GM12874 (cell line): ENCODE data around the gene KCNIP3.

ENCODE experiments used
- TF ChIP-seq, protein P1 (sequence below): IDR thresholded peaks from 2 replicates; pipeline ENCODE4 v1.5.1; 2011; ENCODE audit warnings: low read depth, mild to moderate bottlenecking, control low read depth, low read length, moderate library complexity; ENCODE audit not compliant: insufficient read depth

Gene KCNIP3

DNA sequence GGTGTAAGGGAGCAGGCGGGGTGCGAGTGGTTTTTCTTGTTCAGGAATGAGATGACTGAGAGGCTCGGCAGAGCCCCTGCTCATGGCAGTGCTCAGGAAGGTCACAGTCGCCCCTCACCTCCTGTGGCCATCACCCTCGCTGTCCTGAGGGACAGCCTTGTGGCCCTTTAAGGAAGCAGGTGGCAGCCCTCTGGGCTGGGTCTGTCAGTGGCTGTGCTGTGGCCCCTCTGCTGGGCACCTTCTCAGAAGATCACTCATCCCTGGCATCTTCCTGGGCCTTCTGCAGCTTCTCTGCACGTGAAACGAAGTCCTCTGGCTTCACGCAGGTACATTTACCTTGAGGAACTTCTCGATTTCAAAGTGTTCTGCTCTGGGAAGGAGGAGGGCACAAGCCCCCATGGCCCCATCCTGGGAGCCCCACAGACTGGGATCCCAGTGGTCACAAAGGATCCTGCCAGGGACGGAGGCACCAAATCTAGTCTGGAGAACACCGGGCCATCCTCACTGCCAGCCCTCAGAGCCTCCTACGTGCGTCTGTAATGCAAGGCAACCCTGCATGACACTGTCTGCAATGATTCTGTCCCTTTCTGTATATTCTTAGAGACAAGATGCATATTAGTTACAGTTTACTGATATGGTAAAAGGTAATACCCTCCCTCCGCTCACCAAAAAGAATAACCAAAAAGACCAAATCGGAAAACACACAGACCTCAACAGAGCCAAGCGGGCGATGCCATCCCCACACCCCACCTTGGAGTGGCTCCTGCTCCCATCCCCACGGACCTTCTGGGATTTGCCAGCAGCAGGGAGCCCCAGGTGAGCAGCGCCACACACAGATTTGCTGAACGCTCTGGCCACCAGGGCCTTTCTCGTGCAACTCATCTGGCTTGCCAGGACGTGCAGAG, 79.4 kb downstream of the KCNIP3 start:
- TF ChIP-seq, protein P1, sequence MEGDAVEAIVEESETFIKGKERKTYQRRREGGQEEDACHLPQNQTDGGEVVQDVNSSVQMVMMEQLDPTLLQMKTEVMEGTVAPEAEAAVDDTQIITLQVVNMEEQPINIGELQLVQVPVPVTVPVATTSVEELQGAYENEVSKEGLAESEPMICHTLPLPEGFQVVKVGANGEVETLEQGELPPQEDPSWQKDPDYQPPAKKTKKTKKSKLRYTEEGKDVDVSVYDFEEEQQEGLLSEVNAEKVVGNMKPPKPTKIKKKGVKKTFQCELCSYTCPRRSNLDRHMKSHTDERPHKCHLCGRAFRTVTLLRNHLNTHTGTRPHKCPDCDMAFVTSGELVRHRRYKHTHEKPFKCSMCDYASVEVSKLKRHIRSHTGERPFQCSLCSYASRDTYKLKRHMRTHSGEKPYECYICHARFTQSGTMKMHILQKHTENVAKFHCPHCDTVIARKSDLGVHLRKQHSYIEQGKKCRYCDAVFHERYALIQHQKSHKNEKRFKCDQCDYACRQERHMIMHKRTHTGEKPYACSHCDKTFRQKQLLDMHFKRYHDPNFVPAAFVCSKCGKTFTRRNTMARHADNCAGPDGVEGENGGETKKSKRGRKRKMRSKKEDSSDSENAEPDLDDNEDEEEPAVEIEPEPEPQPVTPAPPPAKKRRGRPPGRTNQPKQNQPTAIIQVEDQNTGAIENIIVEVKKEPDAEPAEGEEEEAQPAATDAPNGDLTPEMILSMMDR, result no peak

DNA sequence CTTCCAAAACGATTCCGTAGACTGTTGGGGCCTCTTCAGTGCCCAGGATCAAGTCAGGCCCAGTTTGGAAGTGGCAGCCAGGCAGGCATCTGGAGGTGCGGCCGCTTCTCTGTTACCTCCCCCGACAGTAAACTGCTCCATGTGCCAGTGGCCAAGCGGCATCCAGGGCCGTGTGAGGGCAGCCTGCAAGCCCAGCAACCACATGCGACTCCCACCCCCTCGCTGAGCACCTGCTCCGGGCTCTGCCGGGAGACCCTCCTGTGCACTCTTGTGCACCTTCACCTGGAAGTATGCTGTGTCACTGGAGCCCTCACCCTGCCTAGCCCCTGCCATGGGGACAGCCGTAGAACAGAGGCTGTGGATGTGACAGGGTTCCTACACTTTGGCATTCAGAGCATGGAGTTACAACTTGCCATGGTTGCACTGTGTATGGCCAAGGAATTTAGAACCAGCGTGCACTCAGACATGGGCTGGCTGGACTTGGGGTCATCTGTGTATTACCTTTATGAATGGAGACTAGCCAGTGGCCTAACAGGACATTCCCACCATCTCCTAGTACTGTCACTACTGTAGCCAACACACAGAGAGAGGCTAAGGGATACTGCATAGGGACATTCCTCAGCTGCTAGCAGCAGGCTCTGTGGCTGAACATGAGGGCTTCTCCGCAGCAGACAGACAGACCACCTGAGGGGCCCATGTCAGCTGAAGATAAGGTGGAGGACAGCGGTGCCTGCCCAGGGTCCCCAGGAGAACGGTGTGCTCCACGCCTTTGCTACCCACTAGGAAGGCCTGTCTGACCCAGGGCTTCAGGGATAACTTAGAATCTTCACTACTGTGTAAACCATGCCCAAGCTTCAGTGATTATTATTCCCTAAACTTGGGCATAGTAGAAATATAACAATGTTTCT, 80.3 kb downstream of the KCNIP3 start:
- TF ChIP-seq, protein P1, result no peak

DNA sequence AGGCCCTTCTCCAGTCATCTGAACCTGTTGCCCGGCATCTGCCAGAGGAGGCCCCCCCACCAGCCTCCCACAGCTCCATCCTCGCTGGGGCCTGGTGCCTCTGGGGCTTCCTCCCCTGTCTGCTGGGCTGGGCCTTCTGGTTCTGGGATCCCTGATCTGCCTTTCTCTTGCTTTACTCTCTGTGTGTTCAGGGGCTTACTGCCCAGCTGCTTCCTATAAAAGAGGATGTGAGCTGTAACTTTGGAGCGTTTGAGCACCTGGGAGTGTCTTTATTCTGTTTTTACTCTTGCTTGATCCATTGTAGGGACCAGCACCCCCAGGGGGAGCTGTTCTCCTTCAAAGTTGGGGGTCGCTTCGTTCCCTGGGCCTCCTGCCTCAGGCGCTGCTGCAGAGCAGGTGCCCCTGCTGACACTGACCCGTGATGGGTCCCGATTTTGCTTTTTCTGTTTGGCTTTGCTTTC, 82.3 kb downstream of the KCNIP3 start:
- TF ChIP-seq, protein P1, result peak; percentile 35

DNA sequence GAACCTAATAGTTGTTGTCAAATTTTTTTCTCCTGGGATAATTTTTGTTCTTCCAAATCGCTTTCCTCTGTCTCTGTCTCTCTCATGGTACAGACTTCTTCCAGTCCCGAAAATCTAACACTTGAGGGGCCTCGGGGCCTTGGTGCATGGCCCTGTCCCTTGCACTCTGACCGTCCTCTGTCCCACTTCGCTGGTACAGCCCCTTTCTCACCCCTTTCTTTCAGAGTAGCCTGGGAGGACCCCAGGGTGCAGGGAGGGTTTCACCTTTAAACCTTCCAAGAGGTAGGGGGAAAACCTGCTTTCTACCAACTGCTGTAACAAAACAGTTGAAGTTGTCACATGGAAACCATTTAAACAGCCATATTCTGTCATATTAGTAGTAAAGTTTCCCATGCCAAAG, 83.1 kb downstream of the KCNIP3 start:
- TF ChIP-seq, protein P1, result no peak

DNA sequence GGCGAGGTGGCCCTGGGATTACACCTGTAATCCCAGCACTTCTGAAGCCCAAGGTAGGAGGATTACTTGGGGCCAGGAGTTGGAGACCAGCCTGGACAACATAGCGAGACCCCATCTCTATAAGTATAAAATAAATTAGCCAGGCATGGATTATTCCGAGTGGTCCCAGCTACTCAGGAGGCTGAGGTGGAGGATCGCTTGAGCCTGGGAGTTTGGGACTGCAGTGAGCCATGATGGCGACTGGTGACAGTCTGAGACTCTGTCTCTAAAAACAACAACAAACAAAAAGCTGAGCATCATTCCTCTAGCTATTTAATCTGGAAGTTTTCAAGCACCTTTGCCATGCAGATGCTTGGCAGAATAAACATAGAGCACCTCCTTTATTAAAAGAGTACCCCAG, 83.6 kb downstream of the KCNIP3 start:
- TF ChIP-seq, protein P1, result no peak

- TF ChIP-seq, protein P1, result no peak
These were observed 84.4 kb downstream of the KCNIP3 start for GRCh38 chr2:95381212-95382191.
